GM18498 (cell line): Measurements from ENCODE around the gene KAT14.
"Not testable (repeated sequence)": the region's sequence is repeated elsewhere in the genome, so short reads cannot be mapped to it uniquely, and the experiment has no call there.

Experiments used
- ATAC-seq: cut with Tn5 transposase; IDR thresholded peaks from one replicate; pipeline ENCODE4 v1.9.1; 2021; ENCODE audit warnings: mild to moderate bottlenecking, moderate library complexity; ENCODE audit not compliant: unreplicated experiment

KAT14 gene

GRCh38 chr20:18156045-18156444, 18.4 kb downstream of the KAT14 start:
- ATAC-seq = no peak

GRCh38 chr20:18164356-18164755, 26.7 kb downstream of the KAT14 start:
- ATAC-seq = no peak

- ATAC-seq = no peak
These were observed 27.9 kb downstream of the KAT14 start for GRCh38 chr20:18165553-18165952.

GRCh38 chr20:18166241-18166881, 28.7 kb downstream of the KAT14 start:
- ATAC-seq = no peak

- no peak for ATAC-seq
These were observed 29.3 kb downstream of the KAT14 start for GRCh38 chr20:18166950-18167349.

- no peak for ATAC-seq
These were observed 34.7 kb downstream of the KAT14 start for GRCh38 chr20:18172379-18172778.

GRCh38 chr20:18174906-18175683, 37.4 kb downstream of the KAT14 start:
- ATAC-seq = no peak

- ATAC-seq = no peak
These were observed 38.7 kb downstream of the KAT14 start for GRCh38 chr20:18176318-18176785.

GRCh38 chr20:18180366-18180765, 42.7 kb downstream of the KAT14 start:
- not testable (repeated sequence) for ATAC-seq

- no peak for ATAC-seq
These were observed 43.2 kb downstream of the KAT14 start for GRCh38 chr20:18180815-18181214.

- no peak for ATAC-seq
These were observed 49.4 kb downstream of the KAT14 start for GRCh38 chr20:18187020-18187419.

GRCh38 chr20:18188434-18188833, 50.8 kb downstream of the KAT14 start:
- no peak for ATAC-seq

GRCh38 chr20:18190338-18191233, 52.9 kb downstream of the KAT14 start:
- ATAC-seq = no peak

GRCh38 chr20:18191306-18191705, 53.6 kb downstream of the KAT14 start:
- no peak for ATAC-seq

- not testable (repeated sequence) for ATAC-seq
These were observed 56.8 kb downstream of the KAT14 start for GRCh38 chr20:18194461-18194860.

- ATAC-seq = no peak
These were observed 58.3 kb downstream of the KAT14 start for GRCh38 chr20:18195931-18196330.

- no peak for ATAC-seq
These were observed 59.9 kb downstream of the KAT14 start for GRCh38 chr20:18197382-18198070.

GRCh38 chr20:18202966-18203365, 65.3 kb downstream of the KAT14 start:
- no peak for ATAC-seq

- ATAC-seq = not testable (repeated sequence)
These were observed 66.0 kb downstream of the KAT14 start for GRCh38 chr20:18203700-18204099.

GRCh38 chr20:18213002-18213401, 75.3 kb downstream of the KAT14 start:
- ATAC-seq = no peak

GRCh38 chr20:18215566-18215965, 77.9 kb downstream of the KAT14 start:
- ATAC-seq = no peak
